NB4 (cell line): ENCODE data around the gene CRTC1.

Experiments
- DNase-seq: peaks from one replicate; pipeline ENCODE4 v3.0.0; 2010; ENCODE audit warnings: low read depth
- H3K4me3 ChIP-seq: one replicate; pipeline ENCODE4 v1.5.1; 2011; ENCODE audit warnings: mild to moderate bottlenecking, low read depth, low read length, moderate library complexity
- MYC ChIP-seq: IDR thresholded peaks from 2 replicates; pipeline ENCODE4 v1.6.1; 2011; ENCODE audit warnings: low read depth, low read length
- POLR2A ChIP-seq: IDR thresholded peaks from 2 replicates; pipeline ENCODE4 v1.6.1; 2011; ENCODE audit warnings: mild to moderate bottlenecking; ENCODE audit not compliant: insufficient read length; ENCODE audit errors: extremely low read depth
- TF ChIP-seq, protein P1 (sequence below): IDR thresholded peaks from 2 replicates; pipeline ENCODE4 v1.6.1; 2011; ENCODE audit warnings: low read depth, low read length
- TF ChIP-seq, protein P2 (sequence below): IDR thresholded peaks from one replicate; pipeline ENCODE4 v1.5.1; 2012; ENCODE audit warnings: low read depth, low read length

CRTC1 gene

DNA sequence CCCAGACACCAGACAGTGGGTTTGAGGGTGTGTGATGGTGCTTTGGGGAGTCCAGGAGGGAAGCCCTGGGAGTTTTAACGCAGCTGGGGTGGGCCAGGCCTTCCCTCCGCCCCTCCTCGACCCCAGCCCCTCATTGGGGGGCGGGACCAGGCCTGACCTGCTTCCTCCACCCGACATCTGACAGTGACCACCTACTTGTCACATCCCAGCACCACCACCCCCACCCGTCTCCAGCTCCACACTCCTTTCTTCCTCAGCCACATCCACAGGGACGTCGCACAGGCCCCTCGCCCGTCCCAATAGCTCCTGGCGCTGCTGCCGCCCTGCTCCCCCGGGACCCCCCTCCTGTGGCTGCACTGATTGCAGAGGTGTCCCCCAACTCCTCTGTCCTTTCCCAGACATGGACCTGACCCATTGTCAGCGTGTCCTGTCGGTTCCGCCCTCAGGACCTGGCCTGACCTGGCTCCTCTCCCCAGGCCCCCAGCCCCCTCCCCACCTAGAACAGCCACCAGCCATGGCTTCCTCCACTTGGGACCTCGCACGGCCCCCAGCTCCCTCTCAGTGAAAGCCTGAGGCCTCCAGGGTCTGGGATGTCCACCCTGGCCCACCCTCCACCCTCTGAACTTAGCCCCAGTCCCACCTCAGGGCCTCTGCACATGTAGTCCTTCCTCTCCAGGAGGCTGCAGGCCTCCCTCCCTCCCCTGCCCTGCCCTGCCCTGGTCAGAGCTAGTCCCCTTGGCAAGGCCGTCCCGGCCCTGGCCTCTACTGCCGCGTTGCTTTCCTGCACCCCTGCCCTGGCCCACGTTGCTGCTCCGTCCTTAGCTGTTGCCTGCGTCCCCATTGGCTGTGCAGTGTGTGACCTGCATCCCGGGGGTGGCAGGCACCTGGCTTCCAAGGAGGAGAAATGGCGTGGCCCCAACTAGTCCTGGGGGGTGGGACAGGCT lies 77.2 kb downstream of the CRTC1 start:
- DNase-seq, result no peak
- no peak overlapping the region for H3K4me3 ChIP-seq
- TF ChIP-seq, protein P1, sequence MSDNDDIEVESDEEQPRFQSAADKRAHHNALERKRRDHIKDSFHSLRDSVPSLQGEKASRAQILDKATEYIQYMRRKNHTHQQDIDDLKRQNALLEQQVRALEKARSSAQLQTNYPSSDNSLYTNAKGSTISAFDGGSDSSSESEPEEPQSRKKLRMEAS, result no peak
- TF ChIP-seq MYC (no peak), POLR2A (no peak)
- TF ChIP-seq, protein P2, sequence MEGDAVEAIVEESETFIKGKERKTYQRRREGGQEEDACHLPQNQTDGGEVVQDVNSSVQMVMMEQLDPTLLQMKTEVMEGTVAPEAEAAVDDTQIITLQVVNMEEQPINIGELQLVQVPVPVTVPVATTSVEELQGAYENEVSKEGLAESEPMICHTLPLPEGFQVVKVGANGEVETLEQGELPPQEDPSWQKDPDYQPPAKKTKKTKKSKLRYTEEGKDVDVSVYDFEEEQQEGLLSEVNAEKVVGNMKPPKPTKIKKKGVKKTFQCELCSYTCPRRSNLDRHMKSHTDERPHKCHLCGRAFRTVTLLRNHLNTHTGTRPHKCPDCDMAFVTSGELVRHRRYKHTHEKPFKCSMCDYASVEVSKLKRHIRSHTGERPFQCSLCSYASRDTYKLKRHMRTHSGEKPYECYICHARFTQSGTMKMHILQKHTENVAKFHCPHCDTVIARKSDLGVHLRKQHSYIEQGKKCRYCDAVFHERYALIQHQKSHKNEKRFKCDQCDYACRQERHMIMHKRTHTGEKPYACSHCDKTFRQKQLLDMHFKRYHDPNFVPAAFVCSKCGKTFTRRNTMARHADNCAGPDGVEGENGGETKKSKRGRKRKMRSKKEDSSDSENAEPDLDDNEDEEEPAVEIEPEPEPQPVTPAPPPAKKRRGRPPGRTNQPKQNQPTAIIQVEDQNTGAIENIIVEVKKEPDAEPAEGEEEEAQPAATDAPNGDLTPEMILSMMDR, result no peak

DNA sequence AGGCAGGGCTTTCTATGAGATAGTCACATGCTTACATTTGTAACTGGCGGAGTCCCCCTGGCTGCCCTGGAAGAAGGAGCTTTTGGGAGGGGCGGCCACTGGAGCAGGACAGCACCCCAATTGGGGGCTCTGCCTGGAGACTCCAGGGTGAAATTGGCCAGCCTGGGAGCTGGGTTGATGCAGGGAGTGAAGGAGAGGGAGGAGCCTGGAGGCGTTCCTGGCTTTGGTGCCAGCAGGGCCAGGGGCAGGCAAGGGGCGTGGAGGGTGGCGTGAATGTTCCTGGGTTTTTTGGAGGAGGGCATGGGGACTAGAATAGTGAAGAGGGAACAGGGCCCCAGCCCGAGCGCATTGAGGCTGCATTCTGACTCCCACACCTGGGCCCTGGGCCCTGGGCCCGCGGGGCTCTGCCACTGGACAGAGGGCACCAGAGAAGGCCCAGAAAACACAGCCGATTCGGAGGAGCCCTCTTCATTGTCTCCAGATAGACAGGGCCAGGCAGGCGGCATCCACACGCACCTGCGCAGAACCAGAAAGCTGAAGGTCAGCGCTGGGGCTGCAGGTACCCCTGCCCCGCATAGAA lies 78.1 kb downstream of the CRTC1 start:
- no peak overlapping the region for H3K4me3 ChIP-seq
- DNase-seq, result no peak
- TF ChIP-seq, protein P2, result no peak
- TF ChIP-seq POLR2A (no peak), MYC (no peak)
- TF ChIP-seq, protein P1, result no peak

DNA sequence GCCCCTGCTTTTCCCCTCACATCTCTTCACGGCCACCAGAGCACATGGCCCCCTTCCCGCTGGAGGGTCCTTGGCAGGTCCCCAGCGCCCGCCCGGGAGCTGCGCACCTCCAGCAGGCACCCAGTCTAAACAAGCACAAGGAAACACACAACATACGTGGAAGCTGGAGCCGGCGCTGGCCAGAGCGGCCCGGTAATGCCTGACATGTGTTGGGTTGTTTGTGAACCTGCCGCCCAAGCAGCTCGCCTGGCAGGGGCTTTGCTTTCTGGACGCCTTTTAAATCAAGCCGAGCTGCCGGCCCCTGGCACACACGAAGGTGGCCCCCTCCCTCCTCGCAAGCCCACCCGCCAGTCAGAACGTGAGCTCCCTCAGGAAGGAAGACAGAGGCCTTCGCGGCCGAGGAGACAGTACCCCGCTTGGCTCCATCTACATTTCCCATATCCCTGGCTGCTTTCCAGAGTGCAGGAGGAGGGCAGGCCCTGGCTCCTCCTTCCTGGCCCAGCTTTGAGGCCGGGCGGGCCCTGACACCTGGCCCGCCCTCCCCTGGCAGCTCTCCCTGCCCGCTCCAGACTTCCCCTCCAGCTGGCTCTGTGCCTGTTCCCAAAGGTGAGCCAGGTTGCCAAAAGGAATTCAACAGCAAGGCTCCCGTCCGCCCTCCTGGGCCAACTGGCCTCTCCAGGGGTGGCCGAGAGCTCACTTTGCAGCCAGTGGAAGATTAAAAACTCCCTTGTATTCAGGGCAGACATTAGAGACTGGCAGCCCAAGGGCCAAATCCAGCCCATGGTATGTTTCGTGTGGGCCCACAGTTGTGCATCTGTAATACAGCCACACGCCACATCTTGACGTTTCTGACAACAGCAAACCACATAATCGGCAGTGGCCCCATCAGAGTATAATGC lies 78.9 kb downstream of the CRTC1 start:
- TF ChIP-seq MYC (no peak), POLR2A (no peak)
- TF ChIP-seq, protein P1, result no peak
- TF ChIP-seq, protein P2, result no peak
- no peak for DNase-seq
- H3K4me3 ChIP-seq, result no peak overlapping the region

DNA sequence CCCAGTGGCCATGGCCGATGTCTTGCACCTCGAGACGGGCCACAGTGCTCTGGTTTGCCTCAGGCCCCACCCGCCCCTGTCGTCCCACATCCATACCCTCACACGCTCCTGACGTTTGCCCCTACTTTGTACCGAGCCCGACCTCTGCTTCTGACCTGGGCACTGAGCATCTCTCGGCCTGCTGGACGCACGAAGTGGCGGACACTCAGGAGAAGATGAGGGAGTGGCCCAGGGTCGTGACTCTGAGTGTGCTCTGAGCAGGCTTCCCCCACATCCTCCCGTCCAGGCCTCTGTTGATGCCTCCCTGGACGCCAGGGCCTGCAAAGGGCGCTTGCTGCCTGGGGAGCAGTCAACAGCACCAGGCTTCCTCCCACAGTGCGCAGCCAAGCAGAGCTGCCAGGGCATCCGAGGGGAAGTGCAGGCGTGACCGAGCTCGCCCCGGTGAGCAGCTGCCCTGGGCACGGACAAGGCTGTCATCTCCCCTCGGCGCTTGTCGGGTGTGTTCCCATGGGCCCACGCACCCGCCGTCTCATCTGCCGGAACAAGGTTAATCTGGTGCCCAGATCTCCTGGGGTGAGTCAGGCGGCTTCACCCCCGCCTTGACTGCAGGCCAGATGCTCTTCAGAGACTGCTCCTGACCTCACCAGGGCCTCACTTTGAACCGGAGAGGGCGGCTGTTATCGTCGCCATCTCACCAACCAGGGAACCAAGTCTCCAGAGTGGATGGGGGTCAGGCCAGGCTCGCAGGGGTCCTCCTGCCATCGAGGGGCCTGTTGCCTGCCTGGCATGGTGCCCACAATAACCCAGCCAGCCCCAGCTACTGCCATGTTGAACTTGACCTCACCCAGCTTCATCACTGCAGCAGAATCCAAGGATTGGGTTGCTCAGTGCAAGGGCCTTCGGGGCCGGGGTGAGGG lies 80.5 kb downstream of the CRTC1 start:
- TF ChIP-seq POLR2A, result no peak
- TF ChIP-seq, protein P2, result no peak
- TF ChIP-seq, protein P1, result no peak
- TF ChIP-seq MYC, result no peak
- DNase-seq, result no peak

DNA sequence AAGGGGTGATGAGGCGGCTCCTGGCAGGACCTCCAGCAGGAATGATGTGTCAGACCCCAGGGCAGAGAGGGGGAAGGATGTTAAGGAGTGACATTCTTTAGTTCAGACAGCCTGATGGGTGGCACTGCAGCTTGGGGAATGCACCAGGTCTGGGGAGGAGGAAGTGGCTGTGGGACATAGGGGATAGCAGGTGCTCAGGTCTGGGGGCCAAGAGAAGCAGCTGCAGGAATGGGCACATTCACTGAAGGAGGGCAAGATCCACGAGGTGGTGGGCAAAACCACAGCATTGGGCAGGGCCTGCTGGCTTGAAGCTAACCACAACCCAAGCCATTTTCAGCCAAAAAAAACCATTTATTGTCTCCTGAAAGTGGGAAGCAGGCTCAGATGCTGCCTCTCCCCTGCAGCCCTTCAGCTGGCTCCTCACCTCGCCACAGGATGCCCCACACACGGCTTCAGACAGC lies 81.1 kb downstream of the CRTC1 start:
- no peak for TF ChIP-seq POLR2A
- no peak for TF ChIP-seq MYC
- TF ChIP-seq, protein P2, result no peak
- TF ChIP-seq, protein P1, result no peak
- H3K4me3 ChIP-seq, result no peak overlapping the region
- no peak for DNase-seq

More for the DNA sequence above, 80.5 kb downstream of the CRTC1 start:
- H3K4me3 ChIP-seq, result no peak overlapping the region
